ENCODE measurements around the gene RIN3. TPM values are rescaled to one million over a fixed set of nuclear protein-coding genes. Genes with fewer than 3 reads are reported as not detected.
"Not testable (repeated sequence)": the region's sequence is repeated elsewhere in the genome, so short reads cannot be mapped to it uniquely, and the experiment has no call there.

The RIN3 gene
- total RNA-seq, 3 donors from 2014 or later (not counting 1 experiment from before 2014, with no cell fraction given) = 248 to 289 (median 282) TPM

DNA sequence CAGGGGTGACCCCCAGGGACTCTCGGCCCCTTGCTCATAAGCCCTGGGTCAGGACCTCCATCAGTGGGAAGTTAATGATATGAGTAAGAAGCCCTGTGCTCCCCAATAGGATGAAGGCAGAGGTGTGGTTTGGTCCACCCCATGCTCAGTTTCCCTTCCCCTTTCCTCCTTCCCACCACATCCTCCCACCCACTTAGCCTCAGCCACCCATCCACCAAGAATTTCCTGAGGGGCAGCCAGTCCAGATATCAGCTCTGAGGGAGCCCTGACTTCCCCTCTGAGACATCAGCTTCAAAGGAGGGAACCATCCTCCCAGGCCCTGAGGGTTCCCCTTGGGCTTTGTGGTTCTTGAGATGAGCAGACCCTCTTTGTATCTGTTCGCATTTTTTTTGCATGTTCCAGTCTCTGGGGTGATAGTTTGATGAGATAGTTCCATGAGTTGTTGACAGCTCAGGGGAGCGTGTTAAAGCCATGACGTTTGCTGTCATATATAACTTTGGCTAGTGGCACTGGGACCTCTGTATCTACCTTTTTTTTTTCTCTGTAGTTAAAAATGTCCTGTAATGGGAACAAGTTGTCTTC, 163.6 kb downstream of the RIN3 start:
- intact Hi-C loops (cut with micrococcal nuclease) = no loop called here
- peaks cover 58 to 63% of the 10 kb centered on the region in 2 donors for H3K4me1 Mint-ChIP-seq

DNA sequence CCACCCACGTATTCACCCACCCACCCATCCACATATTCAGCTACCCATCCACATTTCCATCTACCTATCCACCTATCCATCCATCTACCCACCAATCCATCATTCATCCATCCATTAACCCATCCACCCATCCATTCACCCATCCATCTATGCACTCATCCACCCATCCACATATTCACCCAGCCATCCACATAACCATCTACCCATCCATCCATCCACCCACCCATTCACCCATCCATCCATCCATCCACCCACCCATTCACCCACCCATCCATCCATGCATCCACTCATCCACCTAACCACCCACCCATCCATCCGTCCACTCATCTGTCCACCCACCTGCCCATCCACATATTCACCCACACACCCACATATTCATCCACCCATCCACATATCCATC, 164.4 kb downstream of the RIN3 start:
- Mint-ChIP-seq H3K4me3 (no peak overlapping the region), H3K4me1 (peaks cover 52 to 56% of the 10 kb centered on the region in 2 donors), H3K36me3 (peaks cover 7% of the 10 kb centered on the region), H3K9me3 (no peaks in the 10 kb centered on the region), H3K27me3 (ENCODE audit: low read depth in 2 of 2) (no peaks in the 10 kb centered on the region), H3K27ac (peak overlapping the region; percentile 91 to 96)
- 99% methylated on average over 2 of the region's 2 CpGs for WGBS (ENCODE audit: insufficient coverage)
- DNase-seq (no peak), ATAC-seq (no peak)
- Histone ChIP-seq H3K4me3 (ENCODE audit: low read length) (no peak overlapping the region), H3K36me3 (ENCODE audit: control insufficient read depth, insufficient read depth, low read length) (peaks cover 68% of the 10 kb centered on the region), H3K9me3 (ENCODE audit: control insufficient read depth, insufficient read depth, low read length) (no peaks in the 10 kb centered on the region), H3K27me3 (ENCODE audit: control insufficient read depth, insufficient read depth, low read length) (no peaks in the 10 kb centered on the region), H3K4me1 (ENCODE audit: control insufficient read depth, insufficient read depth, low read length) (peaks cover 62% of the 10 kb centered on the region), H3K27ac (ENCODE audit: low read length) (peak overlapping the region; percentile 43)
- intact Hi-C loops (cut with micrococcal nuclease) = no loop called here
- TF ChIP-seq, protein P1, sequence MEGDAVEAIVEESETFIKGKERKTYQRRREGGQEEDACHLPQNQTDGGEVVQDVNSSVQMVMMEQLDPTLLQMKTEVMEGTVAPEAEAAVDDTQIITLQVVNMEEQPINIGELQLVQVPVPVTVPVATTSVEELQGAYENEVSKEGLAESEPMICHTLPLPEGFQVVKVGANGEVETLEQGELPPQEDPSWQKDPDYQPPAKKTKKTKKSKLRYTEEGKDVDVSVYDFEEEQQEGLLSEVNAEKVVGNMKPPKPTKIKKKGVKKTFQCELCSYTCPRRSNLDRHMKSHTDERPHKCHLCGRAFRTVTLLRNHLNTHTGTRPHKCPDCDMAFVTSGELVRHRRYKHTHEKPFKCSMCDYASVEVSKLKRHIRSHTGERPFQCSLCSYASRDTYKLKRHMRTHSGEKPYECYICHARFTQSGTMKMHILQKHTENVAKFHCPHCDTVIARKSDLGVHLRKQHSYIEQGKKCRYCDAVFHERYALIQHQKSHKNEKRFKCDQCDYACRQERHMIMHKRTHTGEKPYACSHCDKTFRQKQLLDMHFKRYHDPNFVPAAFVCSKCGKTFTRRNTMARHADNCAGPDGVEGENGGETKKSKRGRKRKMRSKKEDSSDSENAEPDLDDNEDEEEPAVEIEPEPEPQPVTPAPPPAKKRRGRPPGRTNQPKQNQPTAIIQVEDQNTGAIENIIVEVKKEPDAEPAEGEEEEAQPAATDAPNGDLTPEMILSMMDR (IDR thresholded peaks at IDR 0.05) = no peak

More for the DNA sequence above, 163.6 kb downstream of the RIN3 start:
- peak overlapping the region; percentile 91 to 96 for H3K27ac Mint-ChIP-seq
- Histone ChIP-seq H3K9me3 (ENCODE audit: control insufficient read depth, insufficient read depth, low read length) (no peaks in the 10 kb centered on the region), H3K4me3 (ENCODE audit: low read length) (no peak overlapping the region), H3K36me3 (ENCODE audit: control insufficient read depth, insufficient read depth, low read length) (peaks cover 66% of the 10 kb centered on the region), H3K4me1 (ENCODE audit: control insufficient read depth, insufficient read depth, low read length) (peaks cover 62% of the 10 kb centered on the region), H3K27me3 (ENCODE audit: control insufficient read depth, insufficient read depth, low read length) (no peaks in the 10 kb centered on the region), H3K27ac (ENCODE audit: low read length) (peak overlapping the region; percentile 55)
- ATAC-seq = no peak
- no peaks in the 10 kb centered on the region for H3K9me3 Mint-ChIP-seq
- DNase-seq = no peak
- 15% methylated on average over 4 of the region's 4 CpGs for WGBS (ENCODE audit: insufficient coverage)
- peaks cover 7% of the 10 kb centered on the region for H3K36me3 Mint-ChIP-seq
- TF ChIP-seq, protein P1 (IDR thresholded peaks at IDR 0.05) = no peak
- H3K4me3 Mint-ChIP-seq = peak overlapping the region; percentile 18
- H3K27me3 Mint-ChIP-seq (ENCODE audit: low read depth in 2 of 2) = no peaks in the 10 kb centered on the region

DNA sequence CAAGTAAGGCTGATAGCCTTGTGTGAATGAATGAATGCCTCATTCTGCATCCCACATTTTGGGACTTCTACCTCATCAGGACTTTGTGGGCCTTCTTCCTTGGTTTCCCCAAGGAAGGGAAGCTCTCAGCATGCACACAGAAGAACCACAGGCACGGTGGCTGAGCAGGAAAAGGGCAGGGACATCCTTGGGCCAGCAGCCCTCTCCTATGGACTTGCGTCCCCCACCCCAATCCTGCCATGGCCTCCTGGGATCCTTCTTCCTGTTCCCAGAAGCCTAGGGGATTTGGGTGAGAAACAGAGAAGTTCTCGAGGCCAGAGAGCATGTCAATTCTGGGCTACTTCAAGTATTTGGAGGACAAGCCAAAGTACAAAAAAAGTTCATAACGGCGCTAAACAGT, 165.2 kb downstream of the RIN3 start:
- 95% methylated on average over 5 of the region's 5 CpGs for WGBS (ENCODE audit: insufficient coverage)
- no peak for ATAC-seq
- H3K27me3 ChIP-seq (ENCODE audit: control insufficient read depth, insufficient read depth, low read length) = no peaks in the 10 kb centered on the region
- peak overlapping the region; percentile 91 to 96 for H3K27ac Mint-ChIP-seq
- H3K4me3 ChIP-seq (ENCODE audit: low read length) = no peak overlapping the region
- no peaks in the 10 kb centered on the region for H3K27me3 Mint-ChIP-seq (ENCODE audit: low read depth in 2 of 2)
- DNase-seq = no peak
- intact Hi-C loops (cut with micrococcal nuclease) = no loop called here
- peaks cover 7% of the 10 kb centered on the region for H3K36me3 Mint-ChIP-seq
- H3K4me3 Mint-ChIP-seq = no peak overlapping the region
- H3K27ac ChIP-seq (ENCODE audit: low read length) = no peak overlapping the region
- H3K36me3 ChIP-seq (ENCODE audit: control insufficient read depth, insufficient read depth, low read length) = peaks cover 71% of the 10 kb centered on the region
- peaks cover 50 to 55% of the 10 kb centered on the region in 2 donors for H3K4me1 Mint-ChIP-seq
- TF ChIP-seq, protein P1 (IDR thresholded peaks at IDR 0.05) = no peak
- H3K9me3 ChIP-seq (ENCODE audit: control insufficient read depth, insufficient read depth, low read length) = no peaks in the 10 kb centered on the region
- H3K9me3 Mint-ChIP-seq = no peaks in the 10 kb centered on the region
- H3K4me1 ChIP-seq (ENCODE audit: control insufficient read depth, insufficient read depth, low read length) = peaks cover 62% of the 10 kb centered on the region

DNA sequence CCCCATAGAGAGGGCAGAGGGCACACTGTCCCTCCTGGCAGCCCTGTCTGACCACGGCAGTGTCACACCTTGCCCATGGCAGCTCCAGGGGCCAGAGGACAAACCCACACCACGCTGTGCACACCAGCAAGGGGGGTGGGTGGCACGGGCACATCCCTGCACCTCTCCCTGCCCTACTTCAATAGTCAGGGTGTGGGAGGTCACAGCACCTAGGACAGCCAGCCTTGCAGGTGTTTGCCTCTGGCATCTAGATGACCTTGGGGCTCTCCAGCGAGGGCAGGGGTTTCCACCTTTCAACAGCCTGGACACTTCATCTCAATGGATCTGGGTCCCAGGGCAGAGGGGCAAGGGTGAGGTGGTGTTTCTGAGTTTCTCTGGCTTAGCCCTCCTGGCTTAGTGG, 165.7 kb downstream of the RIN3 start:
- intact Hi-C loops (cut with micrococcal nuclease) = no loop called here
- H3K36me3 ChIP-seq (ENCODE audit: control insufficient read depth, insufficient read depth, low read length) = peaks cover 70% of the 10 kb centered on the region

DNA sequence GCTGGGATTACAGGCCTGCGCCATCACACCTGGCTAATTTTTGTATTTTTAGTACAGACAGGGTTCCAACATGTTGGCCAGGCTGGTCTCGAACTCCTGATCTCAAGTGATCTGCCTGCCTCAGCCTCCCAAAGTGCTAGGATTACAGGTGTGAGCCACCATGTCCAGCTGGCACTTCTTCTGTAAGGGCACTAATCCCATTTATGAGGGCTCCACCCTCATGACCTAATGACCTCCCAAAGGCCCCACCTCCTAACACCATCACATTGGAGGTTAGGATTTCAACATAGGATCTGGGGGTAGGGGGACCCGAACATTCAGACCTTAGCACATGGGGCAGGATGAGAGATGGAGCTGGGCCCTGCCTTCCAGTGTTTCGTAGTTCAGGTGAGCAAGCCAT, 166.7 kb downstream of the RIN3 start:
- not testable (repeated sequence) for H3K9me3 Mint-ChIP-seq, H3K36me3 Mint-ChIP-seq
- intact Hi-C loops (cut with micrococcal nuclease) = loop anchor here (2.0 to 10.0 kb wide), 5 partner anchors 66 to 543 kb away; no protein-coding TSS in a partner anchor

More for the DNA sequence above, 165.7 kb downstream of the RIN3 start:
- ATAC-seq (no peak), DNase-seq (no peak)
- H3K4me1 Mint-ChIP-seq = peaks cover 45 to 50% of the 10 kb centered on the region in 2 donors
- Histone ChIP-seq H3K4me3 (ENCODE audit: low read length) (no peak overlapping the region), H3K27me3 (ENCODE audit: control insufficient read depth, insufficient read depth, low read length) (no peaks in the 10 kb centered on the region), H3K4me1 (ENCODE audit: control insufficient read depth, insufficient read depth, low read length) (peaks cover 58% of the 10 kb centered on the region), H3K27ac (ENCODE audit: low read length) (peak overlapping the region; percentile 2), H3K9me3 (ENCODE audit: control insufficient read depth, insufficient read depth, low read length) (no peaks in the 10 kb centered on the region)
- no peaks in the 10 kb centered on the region for H3K27me3 Mint-ChIP-seq (ENCODE audit: low read depth in 2 of 2)
- peaks cover 7% of the 10 kb centered on the region for H3K36me3 Mint-ChIP-seq
- H3K4me3 Mint-ChIP-seq = no peak overlapping the region
- no peaks in the 10 kb centered on the region for H3K9me3 Mint-ChIP-seq
- WGBS (ENCODE audit: insufficient coverage) = 71% methylated on average over 4 of the region's 4 CpGs
- peak overlapping the region; percentile 91 for H3K27ac Mint-ChIP-seq
- TF ChIP-seq, protein P1 (IDR thresholded peaks at IDR 0.05) = no peak

More for the DNA sequence above, 166.7 kb downstream of the RIN3 start:
- Histone ChIP-seq H3K36me3 (ENCODE audit: control insufficient read depth, insufficient read depth, low read length) (peaks cover 75% of the 10 kb centered on the region), H3K27ac (ENCODE audit: low read length) (peak overlapping the region; percentile 69), H3K4me1 (ENCODE audit: control insufficient read depth, insufficient read depth, low read length) (peaks cover 50% of the 10 kb centered on the region)
- H3K27me3 ChIP-seq (ENCODE audit: control insufficient read depth, insufficient read depth, low read length); H3K27me3 Mint-ChIP-seq (ENCODE audit: low read depth in 2 of 2); H3K4me3 ChIP-seq (ENCODE audit: low read length); H3K4me3 Mint-ChIP-seq; H3K9me3 ChIP-seq (ENCODE audit: control insufficient read depth, insufficient read depth, low read length); DNase-seq; ATAC-seq: not testable (repeated sequence)
- Mint-ChIP-seq H3K27ac (peak overlapping the region; percentile 91), H3K4me1 (peaks cover 37 to 50% of the 10 kb centered on the region in 2 donors)
- 97% methylated on average over 4 of the region's 4 CpGs for WGBS (ENCODE audit: insufficient coverage)
